NCI-H187 (cell line): ENCODE data around the gene NPR3.

Source experiments
- DNase-seq, 2 experiments: peaks; one replicate each; lab custom pipeline; 2025; lab: John Stamatoyannopoulos, UW

Gene NPR3

GRCh38 chr5:32710550-32711361 is at the start of gene NPR3:
Gene NPR3, plus strand, starts transcription at chr5:32711321. Its CDS starts 456 bp downstream, at chr5:32711777.
- DNase-seq = no peak

GRCh38 chr5:32664523-32664922 is 46.6 kb upstream of the NPR3 start:
- no peak for DNase-seq

DNA sequence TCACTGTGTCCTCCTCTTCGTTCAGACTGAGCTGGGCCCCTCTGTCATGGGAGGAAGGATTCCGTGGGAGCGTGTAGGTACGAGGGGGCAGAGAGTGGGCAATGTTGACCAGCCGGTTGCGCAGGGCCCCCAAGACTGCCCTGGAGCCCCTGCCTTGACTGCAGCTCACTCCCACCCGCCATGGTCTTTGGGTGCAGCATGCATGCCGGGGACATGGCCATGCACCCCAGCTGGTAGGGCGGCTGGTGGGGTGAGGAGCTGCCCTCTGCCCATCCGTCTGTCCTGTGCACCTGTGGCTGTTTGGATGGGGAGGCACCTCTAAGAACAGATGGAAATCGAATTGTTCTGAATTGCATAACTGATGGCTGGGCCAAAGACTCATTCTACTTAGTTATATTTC is 42.6 kb upstream of the NPR3 start:
- DNase-seq = no peak

DNA sequence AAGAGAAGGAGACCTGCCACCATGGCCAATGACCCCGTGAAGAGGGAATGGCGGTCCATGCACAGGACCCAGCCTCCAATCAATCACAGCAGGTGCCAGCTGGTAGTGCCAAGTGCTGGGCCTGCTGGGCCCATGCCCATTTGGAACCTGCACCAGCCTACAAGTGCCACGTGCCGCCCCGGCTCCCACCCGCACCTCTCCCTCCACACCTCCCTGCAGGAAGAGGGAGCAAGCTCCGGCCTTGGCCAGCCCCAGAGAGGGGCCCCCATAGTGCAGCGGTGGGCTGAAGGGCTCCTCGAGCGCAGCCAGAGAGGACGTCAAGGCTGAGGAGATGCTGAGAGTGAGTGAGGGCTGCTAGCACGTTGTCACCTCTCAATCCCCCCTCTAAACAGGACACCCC is 37.8 kb upstream of the NPR3 start:
- no peak for DNase-seq

GRCh38 chr5:32677023-32677422 is 34.1 kb upstream of the NPR3 start:
- DNase-seq = no peak

- no peak for DNase-seq
These were observed 32.6 kb upstream of the NPR3 start for GRCh38 chr5:32678472-32678871.

DNA sequence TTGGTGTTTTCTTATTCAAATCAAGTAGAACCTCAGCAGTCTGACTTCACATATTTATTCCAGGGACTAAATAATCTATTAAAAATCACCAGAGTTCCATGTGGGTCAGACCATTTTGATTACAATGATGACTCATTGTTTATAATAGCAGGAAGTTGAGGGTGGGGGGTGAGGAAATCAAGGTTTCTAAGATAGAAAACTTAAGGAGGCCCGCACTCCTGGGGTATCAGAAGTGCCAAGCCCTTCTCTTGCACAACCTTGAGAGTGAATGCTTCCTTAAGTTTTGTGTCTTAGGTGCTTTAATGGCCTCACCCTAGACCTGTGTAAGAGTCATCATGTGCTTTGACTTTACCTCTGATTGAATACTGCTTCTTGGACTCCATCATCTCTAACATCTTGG is 31.9 kb upstream of the NPR3 start:
- DNase-seq = no peak

DNA sequence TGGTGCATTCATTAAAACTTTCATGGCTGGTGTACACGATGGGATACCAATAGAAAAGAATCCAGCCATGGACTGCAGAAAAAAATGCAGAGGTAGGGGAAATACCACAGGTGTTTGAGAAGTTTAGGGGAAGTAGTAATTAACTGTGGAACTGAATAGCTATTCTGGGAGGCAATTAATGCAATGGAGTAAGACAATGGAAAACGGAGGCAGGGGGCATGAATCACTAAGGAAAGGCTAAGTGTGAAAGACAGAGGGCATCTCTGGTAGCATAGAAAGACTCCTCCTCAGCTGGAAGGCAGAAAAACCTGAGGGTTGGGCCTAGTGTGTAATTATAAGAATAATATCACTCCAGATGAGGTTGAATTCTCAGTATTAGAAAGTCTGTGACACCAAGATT is 30.9 kb upstream of the NPR3 start:
- no peak for DNase-seq

GRCh38 chr5:32683125-32683524 is 28.0 kb upstream of the NPR3 start:
- DNase-seq = no peak

DNA sequence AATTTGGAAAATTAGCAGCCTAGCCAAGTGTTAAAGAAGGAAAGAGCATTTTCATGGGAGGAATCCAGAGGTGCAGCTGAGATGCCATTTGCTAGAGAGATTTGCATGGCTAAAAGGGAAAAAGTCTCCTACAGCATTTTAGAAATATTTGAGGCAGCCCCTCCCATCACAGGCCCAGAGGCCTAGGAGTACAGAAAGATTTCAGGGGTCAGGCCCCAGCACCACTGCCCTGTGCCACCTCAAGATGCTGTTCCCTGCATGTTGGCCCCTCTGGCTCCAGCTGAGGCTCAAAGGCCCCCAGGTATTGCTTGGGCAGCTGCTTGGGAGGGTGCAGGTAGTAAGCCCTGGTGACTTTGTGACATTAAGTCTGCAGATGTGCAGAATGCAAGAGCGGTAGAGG is 26.9 kb upstream of the NPR3 start:
- no peak for DNase-seq

DNA sequence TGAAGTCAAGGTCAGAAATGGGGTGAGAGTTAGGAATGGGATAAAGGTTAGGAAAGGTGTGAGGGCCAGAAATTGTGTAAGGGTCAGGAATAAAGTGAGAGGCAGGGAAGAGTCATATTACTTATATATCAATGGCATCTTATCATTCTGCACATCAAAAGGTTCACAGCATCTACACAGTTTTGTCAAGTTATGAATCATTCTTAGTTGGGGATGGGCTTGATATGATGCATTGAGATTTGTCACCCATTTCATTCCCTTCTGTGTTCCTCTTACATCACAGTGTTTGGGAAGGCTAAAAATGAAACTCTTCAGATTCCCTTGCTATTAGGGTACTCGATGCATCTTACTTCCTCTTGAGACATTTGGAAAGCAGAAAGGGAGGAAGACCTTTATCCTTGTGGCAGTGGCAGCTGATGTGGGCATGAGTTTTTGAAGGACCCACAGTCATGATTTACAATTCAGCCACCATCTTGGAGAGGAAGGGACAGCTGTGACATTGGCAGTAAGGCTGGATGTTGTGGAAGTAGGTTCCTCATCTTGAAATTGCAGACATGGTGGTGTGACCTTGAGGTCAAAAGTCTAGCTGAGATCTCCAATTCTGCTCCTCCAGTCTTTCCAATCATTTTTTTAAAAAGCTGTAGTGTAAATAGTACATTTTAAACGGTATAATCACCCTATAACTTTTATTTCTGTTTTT is 24.2 kb upstream of the NPR3 start:
- DNase-seq = no peak

- no peak for DNase-seq
These were observed 23.7 kb upstream of the NPR3 start for GRCh38 chr5:32687499-32687831.

- no peak for DNase-seq
These were observed 21.0 kb upstream of the NPR3 start for GRCh38 chr5:32690153-32690552.

DNA sequence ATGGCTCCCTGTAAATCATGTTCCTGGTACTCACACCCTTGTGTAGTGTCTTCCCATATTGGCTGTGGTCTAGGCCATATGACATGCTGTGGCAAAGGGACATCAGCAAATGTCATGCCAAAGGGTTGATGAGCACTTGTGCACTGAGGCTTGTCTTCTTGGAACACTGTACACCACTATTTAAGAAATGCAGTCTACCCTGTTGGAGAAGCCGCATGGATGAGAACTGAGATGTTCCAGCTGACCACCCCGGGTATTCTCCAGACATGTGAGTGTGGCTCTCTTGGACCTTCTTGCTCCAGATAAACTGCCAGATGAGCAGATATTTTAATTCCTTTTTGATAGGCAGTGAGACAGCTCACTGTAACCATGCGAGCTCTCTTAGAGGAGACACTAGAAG is 20.5 kb upstream of the NPR3 start:
- DNase-seq = no peak

DNA sequence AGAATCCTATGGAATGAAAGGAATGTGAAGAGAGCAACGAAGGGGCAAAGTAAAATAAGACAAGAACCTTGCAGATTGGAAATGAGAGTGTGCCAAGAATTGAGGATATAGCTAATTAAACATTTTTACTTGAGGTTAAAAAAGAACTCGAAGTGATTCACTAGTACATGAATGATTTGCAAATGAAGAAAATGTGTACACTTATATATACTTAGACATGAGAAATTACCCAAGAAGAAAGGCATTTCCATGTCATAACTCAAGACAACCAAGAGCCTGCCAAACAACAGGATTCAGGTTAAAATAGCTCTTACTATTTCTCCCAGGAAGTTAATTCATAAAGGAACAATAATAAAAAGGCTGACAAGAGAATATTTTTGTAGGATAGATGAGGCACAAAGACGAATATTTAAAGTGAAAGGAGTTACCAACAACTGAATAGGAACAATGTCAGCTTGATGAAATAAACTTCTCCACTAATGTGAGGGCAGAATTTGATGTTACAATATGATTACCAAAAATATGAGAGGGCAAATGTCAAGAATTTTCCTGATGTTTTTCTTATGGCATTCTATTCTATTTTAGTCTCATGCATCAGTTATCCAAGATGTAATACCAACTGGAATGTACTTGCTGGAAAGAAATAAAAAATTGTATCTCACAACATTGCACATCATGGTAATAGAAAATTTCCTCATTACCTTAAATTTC is 18.9 kb upstream of the NPR3 start:
- no peak for DNase-seq

GRCh38 chr5:32703957-32704356 is 7.2 kb upstream of the NPR3 start:
- no peak for DNase-seq

GRCh38 chr5:32707418-32707997 is 3.6 kb upstream of the NPR3 start:
- DNase-seq = no peak

GRCh38 chr5:32708949-32709348 is 2.2 kb upstream of the NPR3 start:
- DNase-seq = no peak

- DNase-seq = no peak
These were observed 1.2 kb upstream of the NPR3 start for GRCh38 chr5:32709750-32710549.

DNA sequence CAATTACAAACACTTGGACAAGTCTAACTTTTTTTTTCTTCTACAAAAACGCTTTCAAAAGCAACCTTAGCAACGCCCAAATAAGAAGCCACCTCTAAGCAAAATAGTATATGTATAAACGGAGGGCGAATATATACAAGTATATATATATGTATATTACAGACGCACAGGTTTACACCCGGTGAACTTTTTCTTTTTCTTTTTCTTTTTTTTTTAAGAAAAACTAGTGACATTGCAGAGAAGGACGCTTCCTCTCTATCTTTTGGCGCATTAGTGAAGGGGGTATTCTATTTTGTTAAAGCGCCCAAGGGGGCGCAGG is 200 bp downstream of the NPR3 start:
- DNase-seq = no peak

DNA sequence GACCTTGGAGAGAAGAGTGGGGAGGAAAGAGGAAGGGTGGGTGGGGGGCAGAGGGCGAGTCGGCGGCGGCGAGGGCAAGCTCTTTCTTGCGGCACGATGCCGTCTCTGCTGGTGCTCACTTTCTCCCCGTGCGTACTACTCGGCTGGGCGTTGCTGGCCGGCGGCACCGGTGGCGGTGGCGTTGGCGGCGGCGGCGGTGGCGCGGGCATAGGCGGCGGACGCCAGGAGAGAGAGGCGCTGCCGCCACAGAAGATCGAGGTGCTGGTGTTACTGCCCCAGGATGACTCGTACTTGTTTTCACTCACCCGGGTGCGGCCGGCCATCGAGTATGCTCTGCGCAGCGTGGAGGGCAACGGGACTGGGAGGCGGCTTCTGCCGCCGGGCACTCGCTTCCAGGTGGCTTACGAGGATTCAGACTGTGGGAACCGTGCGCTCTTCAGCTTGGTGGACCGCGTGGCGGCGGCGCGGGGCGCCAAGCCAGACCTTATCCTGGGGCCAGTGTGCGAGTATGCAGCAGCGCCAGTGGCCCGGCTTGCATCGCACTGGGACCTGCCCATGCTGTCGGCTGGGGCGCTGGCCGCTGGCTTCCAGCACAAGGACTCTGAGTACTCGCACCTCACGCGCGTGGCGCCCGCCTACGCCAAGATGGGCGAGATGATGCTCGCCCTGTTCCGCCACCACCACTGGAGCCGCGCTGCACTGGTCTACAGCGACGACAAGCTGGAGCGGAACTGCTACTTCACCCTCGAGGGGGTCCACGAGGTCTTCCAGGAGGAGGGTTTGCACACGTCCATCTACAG is 760 bp downstream of the NPR3 start:
- no peak for DNase-seq
